GM19395 (cell line): ENCODE measurements around the gene SEC61G.

Experiments
- ATAC-seq: cut with Tn5 transposase; IDR thresholded peaks from one replicate; pipeline ENCODE4 v1.9.1; 2021; ENCODE audit warnings: mild to moderate bottlenecking, moderate library complexity; ENCODE audit not compliant: unreplicated experiment

SEC61G gene

GRCh38 chr7:54758702-54759592, at the start of gene SEC61G:
Gene SEC61G (minus strand): TSS chr7:54759211. CDS start chr7:54757588, 1,623 bp downstream.
- peak; percentile 95 for ATAC-seq

GRCh38 chr7:54802841-54803240, 43.8 kb upstream of the SEC61G start:
- ATAC-seq: no peak

- no peak for ATAC-seq
Measured at GRCh38 chr7:54802114-54802513, 43.1 kb upstream of the SEC61G start.

- no peak for ATAC-seq
Measured at GRCh38 chr7:54799792-54800191, 40.8 kb upstream of the SEC61G start.

GRCh38 chr7:54798530-54798929, 39.5 kb upstream of the SEC61G start:
- ATAC-seq: no peak

GRCh38 chr7:54796853-54797252, 37.8 kb upstream of the SEC61G start:
- no peak for ATAC-seq

- ATAC-seq: no peak
Measured at GRCh38 chr7:54796150-54796549, 37.1 kb upstream of the SEC61G start.

GRCh38 chr7:54792383-54792782, 33.4 kb upstream of the SEC61G start:
- no peak for ATAC-seq

- peak; percentile 68 for ATAC-seq
Measured at GRCh38 chr7:54788664-54789063, 29.7 kb upstream of the SEC61G start.

GRCh38 chr7:54785261-54785660, 26.2 kb upstream of the SEC61G start:
- no peak for ATAC-seq

- no peak for ATAC-seq
Measured at GRCh38 chr7:54783952-54784351, 24.9 kb upstream of the SEC61G start.

- no peak for ATAC-seq
Measured at GRCh38 chr7:54782829-54783228, 23.8 kb upstream of the SEC61G start.

GRCh38 chr7:54782314-54782713, 23.3 kb upstream of the SEC61G start:
- no peak for ATAC-seq

GRCh38 chr7:54781134-54781920, 22.3 kb upstream of the SEC61G start:
- ATAC-seq: no peak

- no peak for ATAC-seq
Measured at GRCh38 chr7:54780490-54780889, 21.5 kb upstream of the SEC61G start.

GRCh38 chr7:54778696-54779540, 19.9 kb upstream of the SEC61G start:
- ATAC-seq: no peak

- ATAC-seq: no peak
Measured at GRCh38 chr7:54778166-54778565, 19.2 kb upstream of the SEC61G start.

- no peak for ATAC-seq
Measured at GRCh38 chr7:54774785-54775740, 16.1 kb upstream of the SEC61G start.

GRCh38 chr7:54773472-54774399, 14.7 kb upstream of the SEC61G start:
- ATAC-seq: peak; percentile 92
